Prostate gland (tissue), 2 donors: ENCODE measurements around the gene KIR2DL1.
"Not testable (repeated sequence)": the region's sequence is repeated elsewhere in the genome, so short reads cannot be mapped to it uniquely, and the experiment has no call there.

ENCODE experiments used
- CTCF ChIP-seq, 4 experiments: fragments of 200-600 bp in 2 of 4; fragments of 450-650 bp in 2 of 4; sonication (generic) in 2 of 4; IDR thresholded peaks; 1 replicate in 3 of 4; 2 replicates in 1 of 4; pipeline ENCODE4 v1.5.1; 2016 to 2019; ENCODE audit warnings: antibody characterized with exemption in 4 of 4, mild to moderate bottlenecking in 2 of 4, moderate library complexity in 2 of 4
- POLR2A ChIP-seq: fragments of 450-650 bp; IDR thresholded peaks from one replicate; pipeline ENCODE4 v1.6.1; 2016; ENCODE audit warnings: antibody characterized with exemption, mild to moderate bottlenecking
- POLR2AphosphoS5 ChIP-seq: sonication (generic); formaldehyde crosslinking; IDR thresholded peaks from one replicate; pipeline ENCODE4 v1.6.1; 2017; ENCODE audit warnings: antibody characterized with exemption

- not testable (repeated sequence) for TF ChIP-seq CTCF (IDR thresholded peaks at IDR 0.05); POLR2AphosphoS5; POLR2A
Observed at GRCh38 chr19:54832496-54832895, 62.9 kb downstream of the KIR2DL1 start, which contains the start of gene KIR2DS4.
